ENCODE results near the gene EIF3L. TPM values are rescaled to one million over a fixed set of nuclear protein-coding genes. Genes with fewer than 3 reads are reported as not detected.
A peak's percentile ranks its signal among the peaks of the same experiment; 100 is the strongest.

Gene EIF3L
- total and polyA plus RNA-seq, 2 of the 8 experiments (the other 6 are each of a cell fraction or from before 2014, with no cell fraction given) = 639 to 886 TPM

DNA sequence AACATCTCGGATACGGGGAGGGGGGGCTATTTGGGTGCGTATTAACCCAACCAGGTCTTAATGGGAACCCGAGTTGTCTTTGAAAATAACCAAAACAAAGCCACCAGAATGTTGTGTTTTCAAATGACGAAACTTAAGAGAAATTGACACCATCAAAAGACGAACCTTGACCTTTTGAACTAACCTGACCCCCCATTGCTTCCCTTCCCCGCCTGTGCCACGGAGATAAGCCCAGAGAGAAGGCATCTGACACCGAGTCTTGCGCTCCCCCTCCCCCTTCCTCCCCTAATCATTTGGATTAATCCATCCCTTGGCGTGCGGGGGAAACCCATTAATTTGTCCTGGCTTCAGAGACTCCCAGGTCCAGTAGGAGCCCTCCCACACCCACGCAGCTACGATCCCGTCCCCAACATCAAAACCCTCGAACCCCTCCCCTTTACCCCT lies 46.0 kb upstream of the EIF3L start (continued):
- TF ChIP-seq SIN3A (conservative IDR thresholded peaks at IDR 0.05 in 1 of 2, IDR thresholded peaks at IDR 0.05 in 1 of 2; ENCODE audit: low read depth in 1 of 2, low read length in 2 of 2) = peak; percentile 21 to 22; a peak in 1 of 4 replicates
